Smooth muscle cell of the brain vasculature (primary cell): ENCODE measurements around the gene PTPRG.
"Not testable (repeated sequence)": the region's sequence is repeated elsewhere in the genome, so short reads cannot be mapped to it uniquely, and the experiment has no call there.

Source experiments
- DNase-seq: peaks from one replicate; pipeline ENCODE4 v3.0.0-alpha.2; 2012; ENCODE audit warnings: low read depth, low spot score

Gene PTPRG

GRCh38 chr3:61794961-61795360, 233.6 kb downstream of the PTPRG start:
- DNase-seq = no peak

- DNase-seq = no peak
Observed at GRCh38 chr3:61796088-61796680, 234.8 kb downstream of the PTPRG start.

GRCh38 chr3:61796911-61797310, 235.5 kb downstream of the PTPRG start:
- no peak for DNase-seq

GRCh38 chr3:61802772-61803171, 241.4 kb downstream of the PTPRG start:
- DNase-seq = no peak

- no peak for DNase-seq
Observed at GRCh38 chr3:61803983-61804382, 242.6 kb downstream of the PTPRG start.

GRCh38 chr3:61804782-61805181, 243.4 kb downstream of the PTPRG start:
- DNase-seq = no peak

GRCh38 chr3:61805510-61806080, 244.2 kb downstream of the PTPRG start:
- DNase-seq = no peak

- no peak for DNase-seq
Observed at GRCh38 chr3:61806810-61807209, 245.4 kb downstream of the PTPRG start.

- no peak for DNase-seq
Observed at GRCh38 chr3:61807865-61808276, 246.5 kb downstream of the PTPRG start.

GRCh38 chr3:61808526-61808925, 247.2 kb downstream of the PTPRG start:
- no peak for DNase-seq

- DNase-seq = no peak
Observed at GRCh38 chr3:61808999-61809398, 247.6 kb downstream of the PTPRG start.

- DNase-seq = no peak
Observed at GRCh38 chr3:61809879-61810278, 248.5 kb downstream of the PTPRG start.

GRCh38 chr3:61810953-61811497, 249.7 kb downstream of the PTPRG start:
- no peak for DNase-seq

- no peak for DNase-seq
Observed at GRCh38 chr3:61811652-61812051, 250.3 kb downstream of the PTPRG start.

GRCh38 chr3:61812085-61812484, 250.7 kb downstream of the PTPRG start:
- no peak for DNase-seq

GRCh38 chr3:61812517-61812916, 251.1 kb downstream of the PTPRG start:
- DNase-seq = no peak

- no peak for DNase-seq
Observed at GRCh38 chr3:61813636-61814035, 252.3 kb downstream of the PTPRG start.

- no peak for DNase-seq
Observed at GRCh38 chr3:61814674-61815073, 253.3 kb downstream of the PTPRG start.

GRCh38 chr3:61816304-61816703, 254.9 kb downstream of the PTPRG start:
- DNase-seq = not testable (repeated sequence)

- DNase-seq = no peak
Observed at GRCh38 chr3:61819861-61820260, 258.5 kb downstream of the PTPRG start.

- no peak for DNase-seq
Observed at GRCh38 chr3:61820306-61820992, 259.1 kb downstream of the PTPRG start.

- no peak for DNase-seq
Observed at GRCh38 chr3:61821823-61822251, 260.5 kb downstream of the PTPRG start.

GRCh38 chr3:61822588-61822987, 261.2 kb downstream of the PTPRG start:
- DNase-seq = no peak
